IMR-90 (cell line): ENCODE results near the gene RHBDF2. TPM values are rescaled to one million over a fixed set of nuclear protein-coding genes. Genes with fewer than 3 reads are reported as not detected.

Experiments
- ATAC-seq: fragments of 200-7000 bp; cut with Tn5 transposase; 2 replicates; pipeline ENCODE4 v1.9.1; 2020; ENCODE audit warnings: low read depth, mild to moderate bottlenecking, moderate library complexity
- BruUV-seq: library from RNA; stranded (reverse); fragments of 400-500 nt; replicated peaks from 2 replicates; lab custom pipeline; 2021; lab: Mats Ljungman, UMichigan
- CTCF ChIA-PET: fragments of 300-600 bp; formaldehyde crosslinking; extraction: SDS; loops from one replicate; lab custom pipeline; 2021; ENCODE audit warnings: antibody characterized with exemption; lab: Yijun Ruan, JAX
- POLR2A ChIA-PET: fragments of 300-600 bp; sonication (Branson Sonifier 250); formaldehyde crosslinking; loops from one replicate; lab custom pipeline; 2022; ENCODE audit warnings: antibody characterized with exemption; ENCODE audit not compliant: unreplicated experiment; lab: Charles Lee
- DNase-seq: peaks from one replicate; pipeline ENCODE4 v3.0.0; 2013
- H2AFZ ChIP-seq: replicated peaks from 2 replicates; pipeline ENCODE3; 2013; ENCODE audit warnings: low read length, mild to moderate bottlenecking; ENCODE audit not compliant: poor library complexity
- H2AK5ac ChIP-seq: 2 replicates; pipeline ENCODE4 v1.6.1; 2013; ENCODE audit warnings: low read depth, low read length, inconsistent platforms
- H2AK9ac ChIP-seq: replicated peaks from 2 replicates; pipeline ENCODE3; 2013; ENCODE audit warnings: mild to moderate bottlenecking, low read depth, low read length, moderate library complexity; ENCODE audit not compliant: poor library complexity
- H2BK120ac ChIP-seq: 2 replicates; pipeline ENCODE4 v1.6.1; 2013; ENCODE audit warnings: low read depth, low read length, inconsistent platforms
- H2BK15ac ChIP-seq: 3 replicates; pipeline ENCODE4 v1.6.1; 2013; ENCODE audit warnings: low read depth, low read length, inconsistent platforms
- H2BK20ac ChIP-seq: 2 replicates; pipeline ENCODE4 v1.6.1; 2013; ENCODE audit warnings: low read depth, mild to moderate bottlenecking, inconsistent platforms, low read length, moderate library complexity
- H2BK5ac ChIP-seq: 2 replicates; pipeline ENCODE4 v1.6.1; 2013; ENCODE audit warnings: mild to moderate bottlenecking, low read depth, low read length, inconsistent platforms; ENCODE audit not compliant: poor library complexity, severe bottlenecking
- H3K14ac ChIP-seq: replicated peaks from 2 replicates; pipeline ENCODE4 v1.6.1; 2013; ENCODE audit warnings: low read depth, low read length, inconsistent platforms
- H3K18ac ChIP-seq: 2 replicates; pipeline ENCODE4 v1.6.1; 2013; ENCODE audit warnings: low read depth, low read length, control low read depth
- H3K23ac ChIP-seq: 2 replicates; pipeline ENCODE4 v1.6.1; 2013; ENCODE audit warnings: low read depth, low read length, inconsistent platforms
- H3K27ac ChIP-seq: 2 replicates; pipeline ENCODE4 v1.5.1; 2013; ENCODE audit warnings: mild to moderate bottlenecking, control low read depth, low read length; ENCODE audit not compliant: insufficient read depth
- H3K27me3 ChIP-seq: 2 replicates; pipeline ENCODE4 v1.6.1; 2013; ENCODE audit warnings: low read length; ENCODE audit not compliant: control insufficient read depth, insufficient read depth
- H3K36me3 ChIP-seq: 2 replicates; pipeline ENCODE4 v1.6.1; 2013; ENCODE audit warnings: low read length, mixed read lengths; ENCODE audit not compliant: control insufficient read depth, insufficient read depth
- H3K4ac ChIP-seq: 2 replicates; pipeline ENCODE4 v1.6.1; 2013; ENCODE audit warnings: low read depth, low read length, inconsistent platforms
- H3K4me1 ChIP-seq: 2 replicates; pipeline ENCODE4 v1.6.1; 2013; ENCODE audit warnings: low read length, mixed read lengths; ENCODE audit not compliant: control insufficient read depth, insufficient read depth
- H3K4me2 ChIP-seq: 2 replicates; pipeline ENCODE4 v1.6.1; 2013; ENCODE audit warnings: low read depth, mild to moderate bottlenecking, control low read depth, low read length, moderate library complexity
- H3K4me3 ChIP-seq: 2 replicates; pipeline ENCODE4 v1.5.1; 2013; ENCODE audit warnings: low read depth, mild to moderate bottlenecking, control low read depth, low read length, moderate library complexity; ENCODE audit not compliant: insufficient read depth
- H3K56ac ChIP-seq: 2 replicates; pipeline ENCODE4 v1.6.1; 2013; ENCODE audit warnings: low read length, inconsistent platforms; ENCODE audit not compliant: insufficient read depth; ENCODE audit errors: extremely low read depth
- H3K79me1 ChIP-seq, 2 experiments: 2 replicates each; pipeline ENCODE4 v1.6.1; 2013; ENCODE audit warnings: low read length in 2 of 2, inconsistent platforms in 1 of 2, low read depth in 1 of 2
- H3K9ac ChIP-seq: 2 replicates; pipeline ENCODE4 v1.6.1; 2013; ENCODE audit warnings: low read depth, low read length, control low read depth
- H3K9me1 ChIP-seq: 2 replicates; pipeline ENCODE4 v1.6.1; 2013; ENCODE audit warnings: low read length, inconsistent platforms; ENCODE audit not compliant: insufficient read depth
- H3K9me3 ChIP-seq: 2 replicates; pipeline ENCODE4 v1.6.1; 2013; ENCODE audit warnings: low read length; ENCODE audit not compliant: control insufficient read depth, insufficient read depth
- H4K20me1 ChIP-seq: 2 replicates; pipeline ENCODE4 v1.6.1; 2013; ENCODE audit warnings: low read length, inconsistent platforms; ENCODE audit not compliant: insufficient read depth
- H4K5ac ChIP-seq: 2 replicates; pipeline ENCODE4 v1.6.1; 2013; ENCODE audit warnings: mild to moderate bottlenecking, low read depth, low read length, control low read depth
- H4K8ac ChIP-seq, 2 experiments: 2 replicates each; pipeline ENCODE4 v1.6.1; 2013; ENCODE audit warnings: low read depth in 2 of 2, low read length in 2 of 2, control low read depth in 1 of 2, inconsistent platforms in 1 of 2
- H4K91ac ChIP-seq: 2 replicates; pipeline ENCODE4 v1.6.1; 2013; ENCODE audit warnings: low read depth, low read length, inconsistent platforms; ENCODE audit not compliant: insufficient read depth
- BHLHE40 ChIP-seq: fragments of 150-350 bp; IDR thresholded peaks from 2 replicates; pipeline ENCODE4 v1.6.1; 2016; ENCODE audit warnings: mild to moderate bottlenecking, low read depth, low read length
- CEBPB ChIP-seq: IDR thresholded peaks from 2 replicates; pipeline ENCODE4 v1.6.1; 2012; ENCODE audit warnings: low read depth, low read length, improper control_type of control experiment
- CHD1 ChIP-seq: IDR thresholded peaks from 2 replicates; pipeline ENCODE4 v1.6.1; 2012; ENCODE audit warnings: low read depth, low read length, improper control_type of control experiment
- FOS ChIP-seq: fragments of 150-350 bp; IDR thresholded peaks from 2 replicates; pipeline ENCODE4 v1.6.1; 2016; ENCODE audit warnings: low read depth, low read length
- MAFK ChIP-seq: IDR thresholded peaks from 2 replicates; pipeline ENCODE4 v1.6.1; 2012; ENCODE audit warnings: low read depth, low read length, improper control_type of control experiment
- MAZ ChIP-seq: IDR thresholded peaks from 2 replicates; pipeline ENCODE4 v1.6.1; 2012; ENCODE audit warnings: low read depth, mild to moderate bottlenecking, low read length, improper control_type of control experiment, moderate library complexity, borderline replicate concordance
- MXI1 ChIP-seq: IDR thresholded peaks from 2 replicates; pipeline ENCODE4 v1.6.1; 2012; ENCODE audit warnings: low read depth, mild to moderate bottlenecking, low read length, moderate library complexity, borderline replicate concordance
- POLR2A ChIP-seq: IDR thresholded peaks from 2 replicates; pipeline ENCODE4 v1.6.1; 2012; ENCODE audit warnings: mild to moderate bottlenecking, low read depth, low read length
- RAD21 ChIP-seq: IDR thresholded peaks from 2 replicates; pipeline ENCODE4 v1.6.1; 2012; ENCODE audit warnings: low read length, improper control_type of control experiment
- RCOR1 ChIP-seq: IDR thresholded peaks from 2 replicates; pipeline ENCODE4 v1.6.1; 2012; ENCODE audit warnings: mild to moderate bottlenecking, low read length, improper control_type of control experiment; ENCODE audit not compliant: insufficient replicate concordance
- SMC3 ChIP-seq: fragments of 150-350 bp; IDR thresholded peaks from 2 replicates; pipeline ENCODE4 v1.6.1; 2016; ENCODE audit warnings: low read depth, mild to moderate bottlenecking, antibody characterized with exemption, low read length, moderate library complexity
- WGBS, 2 experiments: methylation state at CpG; one replicate each; pipeline versions ENCODE4 v1.1.5 to v1.1.7; 2013; ENCODE audit warnings: missing lambda C conversion rate in 2 of 2; ENCODE audit not compliant: insufficient read length in 1 of 2; ENCODE audit errors: extremely low coverage in 2 of 2; 5-methylcytosine and 5-hydroxymethylcytosine counted together
- dilution Hi-C: fragments of 300-500 bp; cut with HindIII; formaldehyde crosslinking; loops from one replicate; pipeline ENCODE4 v1.14.3; 2018; ENCODE audit warnings: low sequenced_read_pairs; ENCODE audit not compliant: unreplicated experiment
- in situ Hi-C: fragments of 300-500 bp; cut with MboI; formaldehyde crosslinking; loops from 3 replicates; pipeline ENCODE4 v1.14.3; 2019; ENCODE audit warnings: low sequenced_read_pairs, inconsistent platforms, mixed read lengths
- intact Hi-C: fragments of 100-400 bp; cut with micrococcal nuclease; formaldehyde crosslinking; loops from 2 replicates; pipeline ENCODE4 v1.10.0; 2022
- polyA plus RNA-seq, 3 experiments: library from polyadenylated mRNA; depleted of rRNA; stranded (reverse); fragments of >200 nt; gene quantifications; 2 replicates each; pipeline ENCODE4 v1.2.3, GENCODE V29; 2012; ENCODE audit warnings: low replicate concordance in 1 of 3
- total RNA-seq: library from RNA; depleted of rRNA; stranded (reverse); fragments of >200 nt; gene quantifications from 2 replicates; pipeline ENCODE4 v1.2.3, GENCODE V29; 2012
- TF ChIP-seq, protein P1 (sequence below): fragments of 150-350 bp; IDR thresholded peaks from 2 replicates; pipeline ENCODE4 v1.6.1; 2016; ENCODE audit warnings: low read depth, mild to moderate bottlenecking, low read length, moderate library complexity, borderline replicate concordance
- TF ChIP-seq, protein P2 (sequence below): conservative IDR thresholded peaks from 2 replicates; pipeline ENCODE4 v1.5.1; 2012; ENCODE audit warnings: mild to moderate bottlenecking, low read depth, low read length, improper control_type of control experiment

The RHBDF2 gene
- total and polyA plus RNA-seq, 2 of the 4 experiments (the other 2 are of a cell fraction), result 1.3 to 8.3 TPM

DNA sequence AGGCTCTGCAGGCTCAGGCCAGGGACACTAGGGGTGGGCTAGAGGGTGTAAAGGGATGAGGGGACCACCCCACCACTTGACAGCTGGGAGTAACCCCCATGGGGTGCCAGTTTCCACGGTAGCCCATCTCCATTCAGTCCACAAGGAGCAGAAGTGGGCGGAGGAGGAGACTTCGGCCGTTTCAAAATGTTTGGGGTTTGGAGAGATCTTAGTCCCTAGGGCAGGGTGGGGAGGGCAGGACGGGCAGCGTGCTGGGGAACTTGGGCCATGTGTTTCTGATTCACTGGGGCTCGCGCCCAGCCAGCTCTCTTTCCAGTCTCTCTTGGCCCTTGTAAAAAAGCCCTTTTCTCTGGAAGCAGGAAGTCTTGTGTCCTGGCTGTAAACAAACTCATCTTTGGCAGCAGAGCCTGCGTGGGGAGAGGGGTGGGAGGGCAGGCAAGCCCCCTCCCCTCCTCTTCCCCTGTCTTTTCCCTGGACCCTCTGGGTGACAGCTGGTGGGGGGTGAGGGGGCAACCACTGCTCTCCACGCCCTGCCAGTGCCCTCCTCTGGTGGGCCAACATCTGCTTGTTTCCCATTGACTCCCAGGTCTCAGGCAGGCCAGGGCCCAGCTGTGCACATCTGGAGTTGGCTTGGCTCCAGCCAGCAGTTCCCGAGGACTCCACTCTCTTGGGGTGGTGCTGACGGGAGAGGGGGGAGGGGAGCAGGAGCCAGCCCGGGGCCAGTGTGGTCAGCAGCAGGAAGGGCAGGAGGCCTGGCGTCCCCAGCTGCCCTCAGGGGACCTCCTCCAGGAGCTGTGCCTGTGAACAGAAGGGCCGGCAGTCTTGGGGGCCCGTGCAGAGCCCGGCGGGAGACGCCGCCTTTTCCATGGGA, 28.2 kb upstream of the RHBDF2 start:
- H2AK9ac ChIP-seq, result peak overlapping the region; percentile 97
- ATAC-seq (peak; percentile 70), DNase-seq (peak; percentile 88)
- peak overlapping the region; percentile 52 for H3K9ac ChIP-seq
- peak overlapping the region; percentile 91 for H2BK5ac ChIP-seq
- H3K27me3 ChIP-seq, result no peaks in the 10 kb centered on the region
- peak overlapping the region; percentile 95 for H2BK20ac ChIP-seq
- peak overlapping the region; percentile 97 for H2AFZ ChIP-seq
- CTCF ChIA-PET, result interaction anchor here (1.0 to 2.0 kb wide), 4 partner anchors 11 to 95 kb away, joined by 3 to 6 read pairs (median 4); no protein-coding TSS in a partner anchor
- H3K4me1 ChIP-seq, result peaks cover 47% of the 10 kb centered on the region
- peak overlapping the region; percentile 88 to 100 for H4K8ac ChIP-seq
- intact Hi-C loops (loop anchor here (10.0 kb wide), 1 partner anchor 535 kb away; no protein-coding TSS in a partner anchor), in situ Hi-C loops (no loop called here), dilution Hi-C loops (no loop called here)
- peak overlapping the region; percentile 91 for H3K18ac ChIP-seq
- peak overlapping the region; percentile 99; the same call in 2 of the 3 replicates for H2BK15ac ChIP-seq
- BruUV-seq, result no TSS peak
- H2BK120ac ChIP-seq, result peak overlapping the region; percentile 97
- H4K91ac ChIP-seq, result peak overlapping the region; percentile 99
- H3K14ac ChIP-seq, result peak overlapping the region; percentile 94
- WGBS, 2 experiments, result 6% methylated on average over 11 of the region's 20 CpGs; no CpG with 5 or more reads in 1 of the 2 experiments
- 0 out of 2 replicates have a peak, but pooled peaks cover 2% of the 10 kb centered on the region for H4K20me1 ChIP-seq
- no peak overlapping the region for H3K4me3 ChIP-seq
- peak overlapping the region; percentile 99 for H3K23ac ChIP-seq
- H3K9me1 ChIP-seq, result peaks cover 24% of the 10 kb centered on the region
- H3K4ac ChIP-seq, result peak overlapping the region; percentile 99
- POLR2A ChIA-PET, result interaction anchor here (0.7 to 1.1 kb wide), 2 partner anchors 12 to 14 kb away, joined by 3 to 4 read pairs; no protein-coding TSS in a partner anchor
- no peaks in the 10 kb centered on the region for H3K9me3 ChIP-seq
- H3K79me1 ChIP-seq, result peaks cover 0 to 23% of the 10 kb centered on the region in 2 experiments; a peak in 1 of 4 replicates
- H3K56ac ChIP-seq, result peak overlapping the region; percentile 91
- peaks cover 7% of the 10 kb centered on the region; the same call in 1 of the 2 replicates for H3K36me3 ChIP-seq
- H2AK5ac ChIP-seq, result peak overlapping the region; percentile 99
- H3K27ac ChIP-seq, result peak overlapping the region; percentile 89
- H3K4me2 ChIP-seq, result peak overlapping the region; percentile 18
- peak overlapping the region; percentile 98 for H4K5ac ChIP-seq
- TF ChIP-seq CEBPB (no peak), MAFK (no peak), MAZ (no peak; the same call in 1 of the 2 replicates), RCOR1 (no peak), BHLHE40 (0 out of 2 replicates have a peak, but pooled peaks have one; percentile 38), SMC3 (no peak), MXI1 (peak; percentile 91; the same call in 1 of the 2 replicates), POLR2A (peak; percentile 6; the same call in 1 of the 2 replicates), FOS (no peak), RAD21 (no peak), CHD1 (no peak)
- TF ChIP-seq, protein P1, sequence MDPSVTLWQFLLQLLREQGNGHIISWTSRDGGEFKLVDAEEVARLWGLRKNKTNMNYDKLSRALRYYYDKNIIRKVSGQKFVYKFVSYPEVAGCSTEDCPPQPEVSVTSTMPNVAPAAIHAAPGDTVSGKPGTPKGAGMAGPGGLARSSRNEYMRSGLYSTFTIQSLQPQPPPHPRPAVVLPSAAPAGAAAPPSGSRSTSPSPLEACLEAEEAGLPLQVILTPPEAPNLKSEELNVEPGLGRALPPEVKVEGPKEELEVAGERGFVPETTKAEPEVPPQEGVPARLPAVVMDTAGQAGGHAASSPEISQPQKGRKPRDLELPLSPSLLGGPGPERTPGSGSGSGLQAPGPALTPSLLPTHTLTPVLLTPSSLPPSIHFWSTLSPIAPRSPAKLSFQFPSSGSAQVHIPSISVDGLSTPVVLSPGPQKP, result no peak
- TF ChIP-seq, protein P2, sequence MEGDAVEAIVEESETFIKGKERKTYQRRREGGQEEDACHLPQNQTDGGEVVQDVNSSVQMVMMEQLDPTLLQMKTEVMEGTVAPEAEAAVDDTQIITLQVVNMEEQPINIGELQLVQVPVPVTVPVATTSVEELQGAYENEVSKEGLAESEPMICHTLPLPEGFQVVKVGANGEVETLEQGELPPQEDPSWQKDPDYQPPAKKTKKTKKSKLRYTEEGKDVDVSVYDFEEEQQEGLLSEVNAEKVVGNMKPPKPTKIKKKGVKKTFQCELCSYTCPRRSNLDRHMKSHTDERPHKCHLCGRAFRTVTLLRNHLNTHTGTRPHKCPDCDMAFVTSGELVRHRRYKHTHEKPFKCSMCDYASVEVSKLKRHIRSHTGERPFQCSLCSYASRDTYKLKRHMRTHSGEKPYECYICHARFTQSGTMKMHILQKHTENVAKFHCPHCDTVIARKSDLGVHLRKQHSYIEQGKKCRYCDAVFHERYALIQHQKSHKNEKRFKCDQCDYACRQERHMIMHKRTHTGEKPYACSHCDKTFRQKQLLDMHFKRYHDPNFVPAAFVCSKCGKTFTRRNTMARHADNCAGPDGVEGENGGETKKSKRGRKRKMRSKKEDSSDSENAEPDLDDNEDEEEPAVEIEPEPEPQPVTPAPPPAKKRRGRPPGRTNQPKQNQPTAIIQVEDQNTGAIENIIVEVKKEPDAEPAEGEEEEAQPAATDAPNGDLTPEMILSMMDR, result no peak
